Activated T-helper 1 cell treated with anti-CD3 and anti-CD28 coated beads, Interleukin-12 subunit alpha, Interleukin-12 subunit beta, Interleukin-2, Interleukin-4 antibody, amounts not matched to agents 30 ng/mL and 10 ng/mL and 1 ng/mL, durations not matched to agents 14 hours and 24 hours and 36 hours (primary cell): ENCODE results near the gene AMMECR1L. TPM values are rescaled to one million over a fixed set of nuclear protein-coding genes. Genes with fewer than 3 reads are reported as not detected.

ENCODE experiments used
- DNase-seq: peaks from one replicate; pipeline ENCODE4 v3.0.0; 2021; ENCODE audit warnings: low spot score
- H3K27ac Mint-ChIP-seq: one replicate; pipeline ENCODE4 v1.8.0; 2021; ENCODE audit warnings: mild to moderate bottlenecking, mixed read lengths
- H3K27me3 Mint-ChIP-seq: one replicate; pipeline ENCODE4 v1.8.0; 2022; ENCODE audit warnings: mild to moderate bottlenecking, moderate library complexity, mixed read lengths; ENCODE audit not compliant: insufficient read depth
- H3K36me3 Mint-ChIP-seq: one replicate; pipeline ENCODE4 v1.8.0; 2021; ENCODE audit warnings: low read depth, mixed read lengths
- H3K4me1 Mint-ChIP-seq: one replicate; pipeline ENCODE4 v1.8.0; 2021; ENCODE audit warnings: low read depth, mixed read lengths
- H3K4me3 Mint-ChIP-seq: one replicate; pipeline ENCODE4 v1.8.0; 2021; ENCODE audit warnings: mild to moderate bottlenecking, moderate library complexity, mixed read lengths
- H3K9me3 Mint-ChIP-seq: one replicate; pipeline ENCODE4 v1.8.0; 2021; ENCODE audit warnings: mixed read lengths
- intact Hi-C: fragments of 100-400 bp; cut with micrococcal nuclease; formaldehyde crosslinking; loops from one replicate; pipeline ENCODE4 v1.15.1; 2024
- total RNA-seq: library from RNA; stranded (reverse); gene quantifications from 2 replicates; pipeline ENCODE4 v1.2.3, GENCODE V29; 2022

Gene AMMECR1L
- total RNA-seq, 1 donor from 2014 or later = 21.6 TPM

DNA sequence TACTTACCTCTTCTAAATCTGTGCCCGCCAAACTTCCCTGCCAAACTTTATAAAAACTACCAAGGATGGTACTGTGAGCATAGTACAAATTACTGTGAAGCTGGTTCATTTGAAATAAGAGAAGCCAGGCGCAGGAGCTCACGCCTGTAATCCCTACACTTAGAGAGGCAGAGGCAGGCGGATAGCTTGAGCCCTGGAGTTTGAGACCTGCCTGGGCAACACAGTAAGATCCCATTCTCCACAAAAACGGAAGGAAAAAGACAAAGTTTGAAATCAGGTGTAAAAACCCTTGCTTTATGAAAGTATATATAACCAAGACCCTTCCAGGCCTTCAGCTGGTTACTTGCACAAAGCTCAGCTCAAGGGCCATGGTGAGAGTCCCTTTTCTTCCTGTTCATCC, 5.9 kb downstream of the AMMECR1L start:
- H3K4me3 Mint-ChIP-seq = no peak overlapping the region
- H3K27ac Mint-ChIP-seq = no peak overlapping the region
- no peaks in the 10 kb centered on the region for H3K27me3 Mint-ChIP-seq
- no peaks in the 10 kb centered on the region for H3K9me3 Mint-ChIP-seq
- no peak for DNase-seq
- peaks cover 38% of the 10 kb centered on the region for H3K36me3 Mint-ChIP-seq
- intact Hi-C loops = loop anchor here (10.0 kb wide), 2 partner anchors 355 to 445 kb away; no protein-coding TSS in a partner anchor
- H3K4me1 Mint-ChIP-seq = peaks cover 56% of the 10 kb centered on the region

DNA sequence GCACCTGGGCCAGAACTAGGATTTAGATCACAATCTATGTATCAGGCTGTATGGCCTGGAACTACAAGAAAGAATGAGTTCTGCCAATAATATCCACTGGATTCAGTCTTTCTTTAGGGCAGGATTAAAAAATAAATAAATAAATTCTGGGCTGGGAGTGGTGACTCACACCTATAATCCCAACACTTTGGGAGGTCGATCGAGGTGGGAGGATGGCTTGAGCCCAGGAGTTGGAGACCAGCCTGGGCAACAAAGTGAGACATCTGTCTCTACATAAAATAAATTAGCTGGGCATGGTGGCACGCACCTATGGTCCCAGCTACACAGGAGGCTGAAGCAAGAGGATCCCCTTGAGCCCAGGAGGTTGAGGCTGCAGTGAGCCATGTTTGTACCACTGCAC, 8.1 kb downstream of the AMMECR1L start:
- Mint-ChIP-seq H3K4me1 (peaks cover 51% of the 10 kb centered on the region), H3K27me3 (no peaks in the 10 kb centered on the region), H3K27ac (no peak overlapping the region), H3K9me3 (no peaks in the 10 kb centered on the region), H3K4me3 (no peak overlapping the region), H3K36me3 (peaks cover 32% of the 10 kb centered on the region)
- intact Hi-C loops = no loop called here
- DNase-seq = no peak

DNA sequence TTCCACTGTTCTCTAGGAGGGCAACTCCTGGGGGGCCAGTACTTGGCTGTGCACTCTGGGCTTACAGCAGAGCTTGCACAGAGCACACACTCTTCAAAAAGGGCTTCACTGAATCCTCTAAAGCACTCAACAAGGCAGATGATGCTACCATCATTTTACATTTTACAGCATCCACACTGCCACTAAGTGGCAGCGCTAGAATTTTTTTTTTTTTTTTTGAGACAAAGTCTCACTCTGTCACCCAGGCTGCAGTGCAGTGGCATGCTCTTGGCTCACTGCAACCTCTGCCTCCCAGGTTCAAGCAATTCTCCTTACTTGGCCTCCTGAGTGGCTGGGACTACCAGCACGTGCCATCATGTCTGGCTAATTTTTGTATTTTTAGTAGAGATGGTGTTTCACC, 8.6 kb downstream of the AMMECR1L start:
- H3K27ac Mint-ChIP-seq = no peak overlapping the region
- intact Hi-C loops = no loop called here
- H3K36me3 Mint-ChIP-seq = peaks cover 32% of the 10 kb centered on the region
- peaks cover 46% of the 10 kb centered on the region for H3K4me1 Mint-ChIP-seq
- H3K27me3 Mint-ChIP-seq = no peaks in the 10 kb centered on the region
- DNase-seq = no peak
- no peaks in the 10 kb centered on the region for H3K9me3 Mint-ChIP-seq
- no peak overlapping the region for H3K4me3 Mint-ChIP-seq

DNA sequence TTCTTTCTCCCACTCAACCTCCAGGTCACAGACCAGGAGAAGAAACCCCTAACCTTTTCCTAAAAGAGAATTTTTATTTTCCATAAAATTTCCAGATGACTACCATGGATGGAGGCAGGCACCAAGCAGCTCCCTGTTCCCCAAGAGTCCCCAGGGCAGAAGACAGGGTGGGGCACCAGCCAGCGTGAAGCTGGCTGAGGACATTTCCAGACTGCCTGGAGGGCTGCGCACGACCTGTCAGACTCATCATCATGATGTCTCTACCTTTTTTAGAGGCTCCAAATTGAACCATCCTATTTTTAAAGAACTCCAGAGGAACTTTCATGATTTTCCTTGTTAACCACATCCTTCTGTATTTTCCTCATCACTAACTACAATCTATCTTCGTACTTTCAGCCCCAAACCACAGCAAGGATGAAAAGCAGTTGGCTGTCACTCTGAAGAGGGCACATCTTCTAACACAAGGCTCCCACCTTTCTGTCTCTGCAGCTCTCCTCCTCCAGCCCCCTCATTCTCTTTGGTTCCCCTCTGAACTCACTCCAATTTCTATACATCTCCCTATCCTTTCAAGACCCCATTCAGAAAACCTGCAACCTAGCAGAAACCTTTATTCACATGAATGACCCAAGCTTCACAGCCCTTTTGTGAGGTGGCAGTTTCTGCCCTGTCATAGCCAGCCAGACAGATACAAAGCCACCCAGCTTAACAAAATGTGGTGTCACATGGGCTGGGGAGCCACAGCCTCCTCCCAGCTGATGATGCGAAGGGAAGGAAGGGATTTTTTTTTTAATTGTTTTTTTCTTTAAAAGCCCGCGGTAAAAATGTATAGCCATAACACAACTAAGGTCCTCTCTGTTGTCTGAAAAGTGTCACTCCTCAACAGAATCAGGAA, 11.1 kb downstream of the AMMECR1L start:
- Mint-ChIP-seq H3K27me3 (no peaks in the 10 kb centered on the region), H3K36me3 (peaks cover 30% of the 10 kb centered on the region), H3K4me1 (peaks cover 36% of the 10 kb centered on the region), H3K27ac (peak overlapping the region; percentile 65), H3K4me3 (no peak overlapping the region), H3K9me3 (no peaks in the 10 kb centered on the region)
- no peak for DNase-seq
- intact Hi-C loops = no loop called here

DNA sequence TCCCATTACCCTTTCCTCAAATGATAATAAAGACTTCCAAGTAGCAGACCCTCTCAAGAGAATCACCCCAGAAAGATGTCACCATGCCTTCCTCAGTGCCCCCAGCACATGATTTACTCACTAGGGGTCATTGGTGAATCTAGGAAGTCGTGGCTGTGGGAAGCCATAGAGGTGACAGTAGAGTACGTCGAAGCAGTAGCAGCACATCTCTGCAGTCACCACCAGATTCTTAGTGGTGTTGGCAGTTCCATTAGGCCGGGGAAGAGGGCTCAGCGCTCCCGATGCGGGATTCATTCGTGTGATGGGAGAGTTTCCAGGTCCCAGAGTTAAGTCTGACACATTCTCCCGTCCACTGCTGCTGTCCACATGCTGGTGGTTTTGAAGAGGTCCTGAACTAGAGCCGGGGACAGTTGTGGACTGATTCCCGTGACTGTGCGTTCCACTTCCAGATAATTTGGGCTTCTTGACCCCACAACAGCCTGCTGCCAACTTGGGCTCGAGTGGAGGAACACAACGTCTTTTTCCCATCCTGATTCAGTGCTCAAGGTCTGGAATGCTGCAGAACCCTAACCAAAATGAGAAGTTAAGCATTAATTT, 12.0 kb downstream of the AMMECR1L start:
- H3K4me3 Mint-ChIP-seq = no peak overlapping the region
- H3K27ac Mint-ChIP-seq = no peak overlapping the region
- peaks cover 28% of the 10 kb centered on the region for H3K4me1 Mint-ChIP-seq
- no peaks in the 10 kb centered on the region for H3K27me3 Mint-ChIP-seq
- intact Hi-C loops = no loop called here
- peaks cover 29% of the 10 kb centered on the region for H3K36me3 Mint-ChIP-seq
- no peak for DNase-seq
- H3K9me3 Mint-ChIP-seq = no peaks in the 10 kb centered on the region

DNA sequence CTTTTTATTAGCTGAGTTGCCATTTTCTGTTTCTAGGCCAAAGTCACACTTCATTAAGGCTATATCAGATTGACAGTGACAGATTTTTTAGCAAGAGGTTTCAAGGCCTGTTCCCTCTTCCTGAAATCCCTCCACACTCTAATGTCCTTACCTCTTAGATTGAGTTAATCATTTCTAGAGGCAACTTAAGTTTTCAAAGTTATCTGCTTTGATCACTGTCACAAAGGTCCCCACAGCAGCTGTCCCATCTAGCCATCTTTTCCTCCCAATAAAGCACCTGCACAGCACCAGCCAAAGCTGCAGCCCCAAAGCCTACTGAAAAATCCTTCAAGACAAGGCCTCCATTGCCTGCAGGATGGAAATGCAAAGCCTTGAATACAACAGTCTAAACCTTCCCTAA, 13.4 kb downstream of the AMMECR1L start:
- Mint-ChIP-seq H3K9me3 (no peaks in the 10 kb centered on the region), H3K36me3 (peaks cover 33% of the 10 kb centered on the region), H3K4me1 (peaks cover 20% of the 10 kb centered on the region), H3K4me3 (no peak overlapping the region), H3K27me3 (no peaks in the 10 kb centered on the region), H3K27ac (no peak overlapping the region)
- intact Hi-C loops = no loop called here
- no peak for DNase-seq

DNA sequence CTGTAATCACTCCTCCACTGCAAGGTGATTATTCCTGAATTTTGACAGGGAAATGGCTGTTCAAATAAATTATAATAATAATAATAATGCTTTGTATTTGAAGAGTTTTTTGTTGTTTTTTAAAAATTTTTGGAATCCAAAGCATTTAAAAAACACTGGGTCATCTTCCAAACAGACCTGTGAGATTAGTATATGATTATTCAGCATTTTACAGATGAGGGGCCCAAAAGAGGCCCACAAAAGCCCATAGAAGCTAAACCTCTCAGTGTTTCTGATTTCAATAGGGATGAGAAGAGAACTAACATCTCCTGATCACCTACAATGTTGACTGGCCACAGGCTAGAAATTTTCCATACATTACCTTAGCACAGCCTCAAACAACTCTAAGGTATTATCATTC, 19.8 kb downstream of the AMMECR1L start:
- H3K27ac Mint-ChIP-seq = no peak overlapping the region
- peaks cover 41% of the 10 kb centered on the region for H3K36me3 Mint-ChIP-seq
- no peak overlapping the region for H3K4me3 Mint-ChIP-seq
- intact Hi-C loops = no loop called here
- H3K9me3 Mint-ChIP-seq = no peaks in the 10 kb centered on the region
- no peaks in the 10 kb centered on the region for H3K27me3 Mint-ChIP-seq
- no peak for DNase-seq
- H3K4me1 Mint-ChIP-seq = no peaks in the 10 kb centered on the region

DNA sequence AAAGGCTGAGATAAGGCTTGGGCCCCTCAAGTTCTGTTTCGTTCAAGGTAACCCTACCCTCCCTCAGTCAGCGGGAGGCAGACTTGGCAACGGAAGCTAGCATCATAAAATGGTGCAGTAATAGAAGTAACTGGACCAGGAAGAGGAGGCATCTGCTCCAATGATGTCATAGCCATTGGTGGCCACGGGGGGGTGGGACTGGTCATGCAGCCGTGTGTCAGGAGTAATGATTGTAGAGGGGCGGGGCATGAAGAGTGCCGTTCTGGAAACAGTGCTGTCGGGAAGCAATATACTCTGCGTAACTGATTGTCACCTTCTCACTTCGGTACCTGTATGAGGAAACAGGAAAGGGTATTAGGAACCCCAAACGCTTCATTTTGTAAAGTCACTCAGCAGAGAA, 20.9 kb downstream of the AMMECR1L start:
- no peaks in the 10 kb centered on the region for H3K27me3 Mint-ChIP-seq
- intact Hi-C loops = no loop called here
- peaks cover 39% of the 10 kb centered on the region for H3K36me3 Mint-ChIP-seq
- H3K4me1 Mint-ChIP-seq = no peaks in the 10 kb centered on the region
- H3K27ac Mint-ChIP-seq = no peak overlapping the region
- DNase-seq = no peak
- no peaks in the 10 kb centered on the region for H3K9me3 Mint-ChIP-seq
- no peak overlapping the region for H3K4me3 Mint-ChIP-seq

DNA sequence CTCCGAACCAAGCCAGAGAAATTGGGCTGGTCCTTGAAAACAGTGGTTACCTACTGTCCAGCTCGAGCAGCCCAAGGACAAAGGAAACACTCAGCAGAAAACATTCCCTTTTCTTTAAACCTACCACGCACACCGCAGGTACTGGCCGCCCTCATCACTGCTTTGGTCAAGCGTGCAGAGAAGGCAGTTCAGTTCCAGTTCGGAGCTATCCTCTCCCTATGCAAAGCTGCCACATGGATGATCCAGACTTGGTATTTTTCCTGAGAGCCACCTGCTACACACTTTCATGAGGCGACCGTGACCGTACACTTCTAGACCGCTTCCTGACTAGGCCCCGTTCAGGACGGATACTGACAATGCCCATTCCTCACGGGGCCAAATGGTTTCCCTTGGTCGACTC, 23.5 kb downstream of the AMMECR1L start:
- Mint-ChIP-seq H3K36me3 (peaks cover 30% of the 10 kb centered on the region), H3K27ac (no peak overlapping the region), H3K27me3 (no peaks in the 10 kb centered on the region), H3K4me3 (no peak overlapping the region), H3K4me1 (no peaks in the 10 kb centered on the region), H3K9me3 (no peaks in the 10 kb centered on the region)
- DNase-seq = no peak
- intact Hi-C loops = no loop called here

DNA sequence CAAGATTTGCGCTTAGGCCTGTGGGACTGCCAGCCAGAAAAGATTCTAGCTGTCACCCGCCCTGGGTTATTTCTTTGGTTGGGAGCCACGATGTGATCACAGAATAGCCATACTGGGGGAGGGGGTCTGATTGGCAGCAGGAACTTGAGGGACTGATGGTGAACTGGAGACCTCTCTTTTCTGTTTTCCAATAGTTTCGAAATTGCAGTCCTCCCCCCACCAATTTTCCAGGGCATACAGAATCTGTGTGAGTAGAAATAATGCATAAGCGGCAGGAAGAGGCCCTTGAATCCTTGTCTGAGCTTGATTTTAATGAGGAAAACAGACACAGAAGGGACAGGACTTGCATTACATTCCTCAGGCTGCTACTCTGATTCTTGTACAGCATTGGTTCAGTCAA, 25.6 kb downstream of the AMMECR1L start:
- Mint-ChIP-seq H3K36me3 (peaks cover 30% of the 10 kb centered on the region), H3K4me1 (peaks cover 7% of the 10 kb centered on the region), H3K9me3 (no peaks in the 10 kb centered on the region), H3K4me3 (no peak overlapping the region), H3K27me3 (no peaks in the 10 kb centered on the region), H3K27ac (no peak overlapping the region)
- no peak for DNase-seq
- intact Hi-C loops = no loop called here

DNA sequence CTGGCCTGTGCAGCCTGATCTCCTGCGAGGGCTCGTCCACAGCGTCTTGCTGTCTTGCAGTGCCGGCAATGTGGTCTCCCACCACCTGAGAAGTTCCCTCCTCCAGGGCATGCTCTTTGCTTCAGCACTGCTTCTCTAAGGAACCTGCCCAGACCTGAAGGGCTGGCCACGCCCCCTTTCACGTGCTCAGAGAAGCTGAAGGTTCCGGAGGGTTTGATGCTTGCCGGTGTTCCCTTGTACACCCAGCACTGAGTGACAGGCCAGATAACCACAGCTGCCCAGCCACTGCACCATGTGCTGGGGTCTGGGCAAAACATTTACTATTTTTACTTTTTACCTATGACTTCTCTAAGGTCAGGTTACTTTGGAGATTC, 26.1 kb downstream of the AMMECR1L start:
- no peaks in the 10 kb centered on the region for H3K27me3 Mint-ChIP-seq
- H3K4me1 Mint-ChIP-seq = peaks cover 9% of the 10 kb centered on the region
- H3K4me3 Mint-ChIP-seq = peak overlapping the region; percentile 66
- no peak overlapping the region for H3K27ac Mint-ChIP-seq
- intact Hi-C loops = no loop called here
- DNase-seq = peak; percentile 33
- peaks cover 26% of the 10 kb centered on the region for H3K36me3 Mint-ChIP-seq
- no peaks in the 10 kb centered on the region for H3K9me3 Mint-ChIP-seq

DNA sequence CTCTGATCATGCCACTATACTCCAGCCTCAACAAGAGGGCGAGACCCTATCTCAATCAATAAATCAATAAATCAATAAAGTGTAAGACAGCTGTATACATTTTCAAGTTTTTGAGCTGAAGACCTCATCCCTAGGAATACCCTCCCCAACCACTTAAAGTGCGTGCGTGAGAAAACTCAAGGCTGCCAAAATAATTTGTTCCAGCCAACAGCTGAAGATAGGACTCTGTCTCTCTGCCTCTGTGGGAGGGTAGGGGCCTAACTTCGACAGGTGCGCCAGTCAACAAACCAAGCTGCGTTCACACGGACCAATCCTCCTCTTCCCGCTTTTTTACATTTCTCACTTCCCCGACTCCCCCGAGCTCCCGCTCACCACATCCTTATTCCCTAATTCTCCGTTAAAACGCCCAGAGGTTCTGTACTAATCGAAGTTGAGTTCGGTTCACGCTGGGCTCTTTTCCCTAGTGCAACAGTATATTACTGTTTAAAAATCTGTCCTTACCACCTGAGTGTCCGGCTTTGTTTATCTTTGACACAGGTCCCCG, 28.4 kb downstream of the AMMECR1L start:
- peak overlapping the region; percentile 92 for H3K4me3 Mint-ChIP-seq
- no peaks in the 10 kb centered on the region for H3K27me3 Mint-ChIP-seq
- intact Hi-C loops = loop anchor here (1.0 kb wide), 3 partner anchors 27 to 156 kb away; partner anchors contain the start of gene SFT2D3
- H3K27ac Mint-ChIP-seq = peak overlapping the region; percentile 78
- H3K36me3 Mint-ChIP-seq = peaks cover 27% of the 10 kb centered on the region
- H3K9me3 Mint-ChIP-seq = no peaks in the 10 kb centered on the region
- DNase-seq = no peak
- H3K4me1 Mint-ChIP-seq = peaks cover 32% of the 10 kb centered on the region

DNA sequence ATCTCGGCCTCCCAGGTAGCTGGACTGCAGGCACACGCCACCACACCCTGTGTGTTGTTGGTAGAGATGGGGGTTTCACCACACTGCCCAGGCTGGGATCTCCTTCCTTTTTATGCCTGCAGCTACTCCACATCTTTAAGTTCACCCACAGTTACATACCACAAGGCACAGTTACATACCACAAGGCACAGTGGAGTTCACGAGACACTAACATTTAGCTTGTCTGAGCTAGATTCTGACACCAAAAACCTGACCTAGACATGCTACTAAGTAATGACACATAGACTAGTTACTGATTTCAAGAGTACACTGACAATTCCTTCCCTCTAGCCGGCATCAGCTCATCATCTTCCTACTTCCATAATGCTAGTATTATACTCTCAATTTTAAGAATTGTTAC, 32.1 kb downstream of the AMMECR1L start:
- Mint-ChIP-seq H3K4me1 (peaks cover 40% of the 10 kb centered on the region), H3K27me3 (no peaks in the 10 kb centered on the region), H3K9me3 (no peaks in the 10 kb centered on the region), H3K4me3 (no peak overlapping the region), H3K36me3 (peaks cover 42% of the 10 kb centered on the region), H3K27ac (peak overlapping the region; percentile 71)
- no peak for DNase-seq
- intact Hi-C loops = no loop called here
